CD14-positive monocyte (primary cell): ENCODE measurements around the gene KRT79. TPM values are rescaled to one million over a fixed set of nuclear protein-coding genes. Genes with fewer than 3 reads are reported as not detected.
A peak's percentile ranks its signal among the peaks of the same experiment; 100 is the strongest.

Experiments
- DNase-seq, 3 donors: peaks; one replicate each; pipeline ENCODE4 v3.0.0-alpha.2; 2011 to 2022
- H2AFZ ChIP-seq: 2 replicates; pipeline ENCODE4 v1.6.0; 2012; ENCODE audit warnings: mild to moderate bottlenecking, low read depth, low read length, inconsistent platforms; ENCODE audit not compliant: insufficient read depth, poor library complexity, severe bottlenecking
- H3K27ac ChIP-seq, 2 donors: 1 replicate in 1 of 2; 2 replicates in 1 of 2; pipeline ENCODE4 v1.5.1; 2012 to 2013; ENCODE audit warnings: low read length in 2 of 2, control low read depth in 1 of 2, inconsistent platforms in 1 of 2, low read depth in 1 of 2, mild to moderate bottlenecking in 1 of 2
- H3K27me3 ChIP-seq, 2 donors: one replicate each; pipeline versions ENCODE4 v1.6.0 to v1.6.1; 2011 to 2013; ENCODE audit warnings: low read length in 2 of 2; ENCODE audit not compliant: control insufficient read depth in 2 of 2, insufficient read depth in 2 of 2
- H3K36me3 ChIP-seq, 2 donors: replicated peaks in 1 of 2; 1 replicate in 1 of 2; 2 replicates in 1 of 2; pipeline versions ENCODE4 v1.5.1 to v1.6.1; 2012 to 2013; ENCODE audit warnings: low read length in 2 of 2, control low read depth in 1 of 2, inconsistent platforms in 1 of 2, mild to moderate bottlenecking in 1 of 2; ENCODE audit not compliant: insufficient read depth in 2 of 2, control insufficient read depth in 1 of 2
- H3K4me1 ChIP-seq, 2 donors: 1 replicate in 1 of 2; 2 replicates in 1 of 2; pipeline versions ENCODE4 v1.5.1 to v1.6.1; 2012 to 2013; ENCODE audit warnings: low read length in 2 of 2, control low read depth in 1 of 2, inconsistent platforms in 1 of 2, mild to moderate bottlenecking in 1 of 2, moderate library complexity in 1 of 2; ENCODE audit not compliant: insufficient read depth in 2 of 2, control insufficient read depth in 1 of 2
- H3K4me2 ChIP-seq: replicated peaks from 2 replicates; pipeline ENCODE3; 2012; ENCODE audit warnings: low read length, moderate library complexity, mild to moderate bottlenecking; ENCODE audit not compliant: poor library complexity, severe bottlenecking; ENCODE audit errors: extremely low read depth
- H3K4me3 ChIP-seq, 3 experiments: fragments of 200-600 bp in 1 of 3; sonication (generic) in 1 of 3; replicated peaks in 1 of 3; 1 replicate in 2 of 3; 2 replicates in 1 of 3; pipeline ENCODE4 v1.5.1; 2011 to 2013; ENCODE audit warnings: low read length in 3 of 3, mild to moderate bottlenecking in 3 of 3, control low read depth in 2 of 3, low read depth in 2 of 3, inconsistent platforms in 1 of 3, moderate library complexity in 1 of 3
- H3K79me2 ChIP-seq: 2 replicates; pipeline ENCODE4 v1.6.0; 2012; ENCODE audit warnings: mild to moderate bottlenecking, control low read depth, inconsistent platforms, low read length, moderate library complexity; ENCODE audit not compliant: insufficient read depth
- H3K9ac ChIP-seq: 2 replicates; pipeline ENCODE4 v1.6.0; 2017; ENCODE audit warnings: low read length, mild to moderate bottlenecking; ENCODE audit not compliant: insufficient read depth, poor library complexity, severe bottlenecking
- H3K9me3 ChIP-seq, 2 donors: replicated peaks in 1 of 2; 1 replicate in 1 of 2; 2 replicates in 1 of 2; pipeline versions ENCODE4 v1.5.1 to v1.6.1; 2012 to 2013; ENCODE audit warnings: low read length in 2 of 2, control low read depth in 1 of 2; ENCODE audit not compliant: control insufficient read depth in 1 of 2, insufficient read depth in 1 of 2
- H4K20me1 ChIP-seq: 2 replicates; pipeline ENCODE4 v1.6.0; 2012; ENCODE audit warnings: mild to moderate bottlenecking, low read length, control low read depth, moderate library complexity; ENCODE audit not compliant: insufficient read depth
- H3K27ac Mint-ChIP-seq, 7 donors: one replicate each; pipeline ENCODE4 v1.8.0; 2020; ENCODE audit warnings: mild to moderate bottlenecking in 7 of 7, mixed read lengths in 7 of 7, moderate library complexity in 6 of 7, inconsistent platforms in 2 of 7
- H3K27me3 Mint-ChIP-seq, 3 donors: one replicate each; pipeline ENCODE4 v1.8.0; 2021 to 2022; ENCODE audit warnings: low read depth in 3 of 3, mild to moderate bottlenecking in 3 of 3, mixed read lengths in 3 of 3, moderate library complexity in 3 of 3, inconsistent platforms in 1 of 3
- H3K36me3 Mint-ChIP-seq, 2 donors: one replicate each; pipeline ENCODE4 v1.8.0; 2020; ENCODE audit warnings: mixed read lengths in 2 of 2, inconsistent platforms in 1 of 2, mild to moderate bottlenecking in 1 of 2
- H3K4me1 Mint-ChIP-seq: one replicate; pipeline ENCODE4 v1.8.0; 2020; ENCODE audit warnings: mild to moderate bottlenecking, mixed read lengths
- H3K4me3 Mint-ChIP-seq, 2 donors: one replicate each; pipeline ENCODE4 v1.8.0; 2020; ENCODE audit warnings: mild to moderate bottlenecking in 2 of 2, mixed read lengths in 2 of 2, moderate library complexity in 1 of 2
- H3K9me3 Mint-ChIP-seq, 7 donors: one replicate each; pipeline ENCODE4 v1.8.0; 2020 to 2022; ENCODE audit warnings: mixed read lengths in 7 of 7, mild to moderate bottlenecking in 6 of 7, moderate library complexity in 6 of 7, inconsistent platforms in 2 of 7
- CTCF ChIP-seq: fragments of 200-600 bp; IDR thresholded peaks from one replicate; pipeline ENCODE4 v1.8.0; 2022; ENCODE audit warnings: antibody characterized with exemption, mild to moderate bottlenecking
- WGBS: methylation state at CpG from one replicate; pipeline ENCODE4 v1.1.5; 2013; ENCODE audit warnings: missing lambda C conversion rate; ENCODE audit not compliant: insufficient coverage; 5-methylcytosine and 5-hydroxymethylcytosine counted together
- intact Hi-C, 2 donors: fragments of 100-400 bp; cut with micrococcal nuclease; formaldehyde crosslinking; loops; one replicate each; pipeline versions ENCODE4 v1.15.0 to v1.15.1; 2023
- polyA plus RNA-seq, 3 donors: library from polyadenylated mRNA; depleted of rRNA in 1 of 3; unstranded in 2 of 3; stranded (reverse) in 1 of 3; fragments of 300-500 nt in 2 of 3; fragments of >200 nt in 1 of 3; fragmentation: Illumina TruSeq in 2 of 3; gene quantifications; 1 replicate in 2 of 3; 2 replicates in 1 of 3; pipeline ENCODE4 v1.2.3, GENCODE V29; 2012 to 2021

The KRT79 gene
- polyA plus RNA-seq, 3 donors, result not detected

GRCh38 chr12:52818887-52819420, 15.2 kb downstream of the KRT79 start:
- Histone ChIP-seq H3K9me3 (no peaks in the 10 kb centered on the region), H4K20me1 (no peaks in the 10 kb centered on the region), H3K36me3 (no peaks in the 10 kb centered on the region), H3K79me2 (no peaks in the 10 kb centered on the region), H3K27ac (no peak overlapping the region), H3K4me3 (no peak overlapping the region), H3K9ac (no peak overlapping the region), H3K4me1 (no peaks in the 10 kb centered on the region), H3K27me3 (no peaks in the 10 kb centered on the region), H2AFZ (no peak overlapping the region), H3K4me2 (no peak overlapping the region)
- no peaks in the 10 kb centered on the region for H3K36me3 Mint-ChIP-seq
- H3K4me3 Mint-ChIP-seq, result no peak overlapping the region
- no peaks in the 10 kb centered on the region for H3K4me1 Mint-ChIP-seq
- WGBS, result 58% methylated on average over 3 of the region's 7 CpGs
- TF ChIP-seq CTCF, result no peak
- H3K9me3 Mint-ChIP-seq, result no peaks in the 10 kb centered on the region
- intact Hi-C loops, result no loop called here
- H3K27me3 Mint-ChIP-seq, result peaks cover 4 to 9% (median 5%) of the 10 kb centered on the region in 3 donors
- H3K27ac Mint-ChIP-seq, result no peak overlapping the region
- DNase-seq, result no peak

- no peak for DNase-seq
- H3K9me3 Mint-ChIP-seq, result no peaks in the 10 kb centered on the region
- H3K4me1 Mint-ChIP-seq, result no peaks in the 10 kb centered on the region
- Histone ChIP-seq H3K79me2 (no peaks in the 10 kb centered on the region), H3K27me3 (no peaks in the 10 kb centered on the region), H3K4me3 (no peak overlapping the region), H3K4me1 (no peaks in the 10 kb centered on the region), H3K9ac (no peak overlapping the region), H4K20me1 (no peaks in the 10 kb centered on the region), H2AFZ (no peak overlapping the region), H3K27ac (no peak overlapping the region), H3K9me3 (no peaks in the 10 kb centered on the region), H3K36me3 (no peaks in the 10 kb centered on the region), H3K4me2 (no peak overlapping the region)
- H3K27me3 Mint-ChIP-seq, result peaks cover 4 to 9% (median 5%) of the 10 kb centered on the region in 3 donors
- peak overlapping the region in 1 of 7 donors; percentile 13 for H3K27ac Mint-ChIP-seq
- intact Hi-C loops, result no loop called here
- WGBS, result 80% methylated on average over 1 of the region's 7 CpGs
- no peak overlapping the region for H3K4me3 Mint-ChIP-seq
- TF ChIP-seq CTCF, result no peak
- H3K36me3 Mint-ChIP-seq, result no peaks in the 10 kb centered on the region
These were observed 15.7 kb downstream of the KRT79 start for GRCh38 chr12:52818388-52818787.
